8988T (cell line): ENCODE measurements around the gene VPS51.
A peak's percentile ranks its signal among the peaks of the same experiment; 100 is the strongest.

Experiments used
- DNase-seq: peaks from one replicate; pipeline ENCODE4 v3.0.0; 2011

VPS51 gene

GRCh38 chr11:65077451-65077850 is 18.6 kb upstream of the VPS51 start:
- no peak for DNase-seq

GRCh38 chr11:65078151-65078550 is 17.9 kb upstream of the VPS51 start:
- peak; percentile 75 for DNase-seq

GRCh38 chr11:65078786-65079342 is 17.1 kb upstream of the VPS51 start:
- no peak for DNase-seq

GRCh38 chr11:65083134-65083833 is 12.7 kb upstream of the VPS51 start:
- DNase-seq, result no peak

DNA sequence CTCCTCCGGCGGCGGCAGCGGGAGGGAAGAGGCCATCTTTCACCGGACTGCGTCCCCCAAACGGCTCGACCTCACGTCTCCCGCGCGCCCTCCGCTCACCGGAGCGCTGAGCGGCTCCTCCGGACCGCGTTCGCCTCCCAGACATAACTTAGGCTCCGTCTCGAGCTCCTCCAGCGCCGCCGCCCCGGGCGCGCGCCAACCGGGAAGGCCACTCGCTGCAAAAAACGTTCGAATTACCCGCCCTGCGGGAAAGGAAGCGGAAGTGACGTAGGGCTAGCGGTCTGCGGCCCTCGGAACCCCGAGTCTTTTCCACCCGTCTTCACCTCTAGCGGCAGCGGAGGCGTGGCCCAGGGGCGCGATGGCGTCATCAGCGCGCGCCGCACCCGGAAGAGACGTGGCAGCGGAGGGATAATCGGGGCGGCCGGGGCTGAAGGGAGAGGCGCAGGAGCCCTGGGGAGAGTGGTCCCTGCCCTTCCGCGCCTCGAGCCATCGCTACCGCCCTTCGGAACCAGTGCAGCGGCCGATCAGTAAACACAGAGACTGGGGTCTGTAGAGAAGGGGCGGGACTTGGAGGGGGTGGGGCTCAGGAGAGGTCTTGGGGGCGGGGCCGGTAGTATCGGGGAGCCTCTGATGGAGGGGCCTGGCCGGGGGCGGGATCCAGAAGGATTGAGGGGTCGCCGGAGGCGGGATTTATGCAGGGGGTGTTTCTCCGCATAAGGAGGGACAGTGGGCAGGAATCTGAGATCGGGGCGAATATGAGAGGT is 12.0 kb upstream of the VPS51 start, which contains the start of the genes CDCA5 and ZFPL1:
TSS of gene CDCA5 (minus strand) at position 207 of the 764 bp plus-strand sequence. CDS start at position 145, 62 bp downstream.
TSS of gene ZFPL1 (plus strand) at position 389 of the 764 bp plus-strand sequence. CDS start 477 bp downstream, outside the sequence.
- peak; percentile 97 for DNase-seq

GRCh38 chr11:65084598-65085375 is 11.2 kb upstream of the VPS51 start:
- no peak for DNase-seq

- DNase-seq, result no peak
These were observed 10.6 kb upstream of the VPS51 start for GRCh38 chr11:65085446-65085845.

GRCh38 chr11:65086809-65087208 is 9.2 kb upstream of the VPS51 start:
- DNase-seq, result no peak

DNA sequence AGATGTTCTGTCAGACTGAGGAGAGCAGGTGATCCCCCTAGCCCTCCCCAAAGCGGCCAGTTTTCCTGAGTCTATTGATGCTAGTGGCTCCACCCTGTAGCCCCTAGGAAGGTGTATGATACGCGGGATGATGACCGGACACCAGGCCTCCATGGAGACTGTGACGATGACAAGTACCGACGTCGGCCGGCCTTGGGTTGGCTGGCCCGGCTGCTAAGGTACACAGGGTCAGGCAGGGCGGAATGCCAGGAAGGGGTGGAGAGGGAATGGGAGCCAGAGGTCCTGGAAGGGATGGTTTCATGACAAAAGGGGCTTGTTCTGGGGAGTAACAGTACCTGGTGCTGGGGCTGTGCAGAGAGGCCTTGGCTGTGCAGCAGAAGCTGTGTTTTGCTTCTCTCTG is 8.8 kb upstream of the VPS51 start:
- DNase-seq, result no peak

DNA sequence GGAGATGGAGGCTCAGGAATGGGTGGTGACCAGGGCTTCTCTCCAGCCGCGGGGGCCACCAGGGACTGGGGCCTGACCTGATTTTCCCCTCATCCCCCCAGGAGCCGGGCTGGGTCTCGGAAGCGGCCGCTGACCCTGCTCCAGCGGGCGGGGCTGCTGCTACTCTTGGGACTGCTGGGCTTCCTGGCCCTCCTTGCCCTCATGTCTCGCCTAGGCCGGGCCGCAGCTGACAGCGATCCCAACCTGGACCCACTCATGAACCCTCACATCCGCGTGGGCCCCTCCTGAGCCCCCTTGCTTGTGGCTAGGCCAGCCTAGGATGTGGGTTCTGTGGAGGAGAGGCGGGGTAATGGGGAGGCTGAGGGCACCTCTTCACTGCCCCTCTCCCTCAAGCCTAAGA is 8.2 kb upstream of the VPS51 start:
- no peak for DNase-seq

- no peak for DNase-seq
These were observed 6.4 kb upstream of the VPS51 start for GRCh38 chr11:65089621-65090020.

GRCh38 chr11:65090628-65091027 is 5.4 kb upstream of the VPS51 start:
- no peak for DNase-seq

DNA sequence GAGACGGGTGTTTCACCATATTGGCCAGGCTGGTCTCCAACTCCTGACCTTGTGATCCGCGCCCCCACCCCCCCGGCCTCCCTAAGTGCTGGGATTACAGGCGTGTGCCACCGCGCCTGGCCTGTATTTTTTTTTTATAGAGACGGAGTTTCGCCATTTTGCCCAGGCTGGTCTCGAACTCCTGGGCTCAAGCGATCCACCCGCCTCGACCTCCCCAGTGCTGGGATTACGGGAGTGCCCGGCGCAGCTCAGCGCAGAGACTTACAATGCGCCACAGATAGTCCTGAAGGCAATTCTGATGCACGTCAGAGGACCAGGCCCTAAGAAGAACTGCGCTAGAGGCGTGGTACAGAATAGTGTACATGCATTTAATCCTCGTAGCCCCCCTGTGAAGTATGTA is 587 bp upstream of the VPS51 start:
- DNase-seq, result no peak

GRCh38 chr11:65096926-65097325 is 912 bp downstream of the VPS51 start:
- DNase-seq, result no peak

DNA sequence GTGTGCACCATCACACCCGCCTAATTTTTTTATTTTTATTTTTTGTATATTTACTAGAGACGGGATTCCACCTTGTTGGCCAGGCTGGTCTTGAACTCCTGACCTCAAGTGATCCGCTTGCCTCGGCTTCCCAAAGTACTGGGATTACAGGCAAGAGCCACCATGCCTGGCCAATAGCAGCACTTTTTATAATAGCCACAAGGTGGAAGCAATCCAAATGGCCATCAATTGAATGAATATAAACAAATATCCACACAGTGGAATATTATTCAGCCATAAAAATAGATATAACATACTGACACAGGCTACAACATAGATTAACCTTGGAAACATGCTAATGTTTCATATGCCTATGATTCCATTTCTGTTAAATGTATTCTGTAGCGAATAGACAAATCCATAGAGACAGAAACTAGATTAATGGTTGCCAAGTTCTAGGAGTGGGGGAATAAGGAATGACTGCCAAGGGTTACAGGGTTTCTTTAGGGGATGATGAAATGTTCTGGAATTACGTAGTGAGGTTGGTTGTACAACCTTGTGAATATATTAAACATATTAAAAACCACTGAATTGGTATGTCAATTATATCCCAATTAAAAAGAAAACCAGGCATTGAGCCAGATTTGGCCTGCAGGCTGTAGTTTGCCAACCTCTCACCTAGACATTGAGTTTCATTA is 4.8 kb downstream of the VPS51 start:
- no peak for DNase-seq

- no peak for DNase-seq
These were observed 6.4 kb downstream of the VPS51 start for GRCh38 chr11:65102142-65103095.

GRCh38 chr11:65103476-65103875 is 7.5 kb downstream of the VPS51 start:
- no peak for DNase-seq

DNA sequence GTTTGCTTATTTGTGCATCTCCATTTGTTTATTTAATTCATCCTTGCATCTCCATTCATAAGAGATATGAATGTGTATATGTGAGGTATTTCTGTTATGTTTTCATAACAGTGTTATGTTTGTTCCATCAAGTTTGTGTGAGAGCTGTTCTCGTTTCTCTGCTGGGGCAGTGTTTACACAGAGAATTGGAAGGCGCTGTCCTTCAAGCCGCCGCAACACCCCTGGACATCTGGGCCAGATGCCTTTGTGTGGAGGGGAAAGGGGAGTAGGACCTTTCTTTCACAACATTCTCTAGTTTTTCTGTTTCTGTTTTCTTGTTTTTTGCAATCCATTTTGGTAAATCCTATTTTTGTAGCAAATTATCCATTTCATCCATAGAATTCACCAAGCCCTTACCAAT is 8.6 kb downstream of the VPS51 start:
- no peak for DNase-seq

DNA sequence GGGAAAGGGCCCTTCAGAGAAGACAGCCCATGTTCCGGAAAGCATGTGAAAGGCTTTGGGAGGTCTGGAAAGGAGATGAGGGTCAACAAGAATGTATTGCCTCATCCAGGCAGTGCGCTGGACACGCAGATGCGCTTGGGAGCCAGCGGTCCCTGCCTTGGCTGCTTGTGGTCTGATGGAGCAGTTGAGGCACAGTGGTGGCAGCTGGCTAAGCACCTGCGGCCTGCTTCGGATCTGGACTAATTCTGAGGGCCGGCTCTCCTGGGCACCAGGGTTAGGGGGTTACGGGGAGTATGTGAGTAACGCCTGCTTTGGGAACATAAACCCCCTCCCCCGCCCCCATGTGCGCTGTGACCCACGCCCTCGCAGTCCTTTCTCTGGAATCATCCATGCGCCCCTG is 11.1 kb downstream of the VPS51 start:
- no peak for DNase-seq

- no peak for DNase-seq
These were observed 11.9 kb downstream of the VPS51 start for GRCh38 chr11:65107751-65108468.
